HG03108 (cell line): ENCODE measurements around the gene LBP.
"Not testable (repeated sequence)": the region's sequence is repeated elsewhere in the genome, so short reads cannot be mapped to it uniquely, and the experiment has no call there.

ENCODE experiments used
- ATAC-seq: cut with Tn5 transposase; IDR thresholded peaks from one replicate; pipeline ENCODE4 v1.9.1; 2021; ENCODE audit warnings: moderate library complexity; ENCODE audit not compliant: unreplicated experiment

LBP gene, protein sequence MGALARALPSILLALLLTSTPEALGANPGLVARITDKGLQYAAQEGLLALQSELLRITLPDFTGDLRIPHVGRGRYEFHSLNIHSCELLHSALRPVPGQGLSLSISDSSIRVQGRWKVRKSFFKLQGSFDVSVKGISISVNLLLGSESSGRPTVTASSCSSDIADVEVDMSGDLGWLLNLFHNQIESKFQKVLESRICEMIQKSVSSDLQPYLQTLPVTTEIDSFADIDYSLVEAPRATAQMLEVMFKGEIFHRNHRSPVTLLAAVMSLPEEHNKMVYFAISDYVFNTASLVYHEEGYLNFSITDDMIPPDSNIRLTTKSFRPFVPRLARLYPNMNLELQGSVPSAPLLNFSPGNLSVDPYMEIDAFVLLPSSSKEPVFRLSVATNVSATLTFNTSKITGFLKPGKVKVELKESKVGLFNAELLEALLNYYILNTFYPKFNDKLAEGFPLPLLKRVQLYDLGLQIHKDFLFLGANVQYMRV

DNA sequence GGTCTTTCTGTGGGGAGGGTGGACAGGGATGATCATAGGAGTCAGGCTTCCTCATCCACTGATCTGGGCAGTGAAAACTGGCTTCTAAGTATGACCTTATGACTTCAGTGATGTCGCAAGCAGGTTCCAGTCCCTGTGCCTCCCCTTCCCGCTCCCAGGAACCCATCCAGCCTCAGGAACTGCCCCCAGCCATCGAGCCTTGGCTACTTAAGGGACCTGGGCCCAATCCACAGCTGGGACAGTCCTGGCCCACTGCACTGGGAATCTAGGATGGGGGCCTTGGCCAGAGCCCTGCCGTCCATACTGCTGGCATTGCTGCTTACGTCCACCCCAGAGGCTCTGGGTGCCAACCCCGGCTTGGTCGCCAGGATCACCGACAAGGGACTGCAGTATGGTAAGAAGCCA is at the start of gene LBP:
LBP (plus strand) TSS at position 236 of the 405 bp plus-strand sequence; CDS start at position 271, 35 bp downstream.
- ATAC-seq: no peak

- no peak for ATAC-seq
These were observed 48.2 kb upstream of the LBP start for GRCh38 chr20:38297916-38298674.

DNA sequence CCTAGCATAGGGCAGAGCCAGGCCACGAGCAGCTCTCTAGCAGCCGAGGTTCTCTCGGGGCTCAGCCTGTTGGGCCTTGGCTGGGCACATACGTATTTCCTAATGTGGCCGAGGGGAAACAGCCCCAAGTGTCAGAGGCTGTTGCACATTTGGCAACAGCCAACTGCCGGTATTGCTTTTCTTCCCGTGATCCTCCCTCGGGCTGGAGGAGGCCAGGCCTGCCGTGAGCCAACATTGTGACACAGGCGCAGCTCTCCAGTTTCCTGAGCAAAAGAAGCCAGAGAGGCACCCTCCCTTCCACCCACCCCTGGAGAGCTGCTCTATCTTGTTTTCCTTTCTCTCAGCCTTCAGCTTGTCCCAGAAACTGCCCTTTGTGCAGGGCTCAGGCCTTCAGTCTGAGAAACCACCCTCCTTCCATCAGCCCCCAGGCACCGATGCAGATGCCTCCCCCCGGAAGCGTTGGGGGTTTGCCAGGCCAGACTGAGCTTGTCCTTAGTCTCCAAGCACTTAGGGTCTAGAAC is 47.5 kb upstream of the LBP start:
- no peak for ATAC-seq

- ATAC-seq: no peak
These were observed 46.3 kb upstream of the LBP start for GRCh38 chr20:38299963-38300362.

GRCh38 chr20:38300438-38300837 is 45.8 kb upstream of the LBP start:
- ATAC-seq: no peak

- ATAC-seq: no peak
These were observed 45.0 kb upstream of the LBP start for GRCh38 chr20:38301309-38301708.

GRCh38 chr20:38302786-38303185 is 43.5 kb upstream of the LBP start:
- no peak for ATAC-seq

GRCh38 chr20:38303908-38304379 is 42.3 kb upstream of the LBP start, which contains the start of gene BPI:
BPI (plus strand) TSS chr20:38304156; CDS start chr20:38304224, 68 bp downstream.
- ATAC-seq: no peak

GRCh38 chr20:38304845-38305447 is 41.3 kb upstream of the LBP start:
- ATAC-seq: no peak

- no peak for ATAC-seq
These were observed 40.7 kb upstream of the LBP start for GRCh38 chr20:38305541-38305940.

DNA sequence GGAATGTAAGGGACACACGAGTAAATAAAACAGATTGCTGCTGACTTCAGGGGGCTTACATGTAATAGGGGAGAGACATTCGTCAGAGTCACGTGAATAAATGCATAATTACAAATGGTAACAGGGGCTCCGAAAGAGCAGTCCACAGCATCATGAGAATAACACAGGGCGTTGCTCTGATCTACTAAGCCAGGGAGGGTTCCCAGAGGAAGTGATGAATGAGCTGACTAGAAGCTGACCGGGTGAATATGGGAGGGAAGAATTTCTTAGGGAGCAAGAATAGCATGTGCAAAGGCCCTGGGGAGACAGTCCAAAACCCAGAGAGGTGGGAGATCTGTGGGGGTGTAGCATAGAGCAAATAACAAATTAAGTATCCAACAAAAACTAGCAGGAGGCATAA is 39.9 kb upstream of the LBP start:
- ATAC-seq: no peak

GRCh38 chr20:38307371-38308046 is 38.8 kb upstream of the LBP start:
- ATAC-seq: no peak

GRCh38 chr20:38308047-38308438 is 38.2 kb upstream of the LBP start:
- ATAC-seq: no peak

DNA sequence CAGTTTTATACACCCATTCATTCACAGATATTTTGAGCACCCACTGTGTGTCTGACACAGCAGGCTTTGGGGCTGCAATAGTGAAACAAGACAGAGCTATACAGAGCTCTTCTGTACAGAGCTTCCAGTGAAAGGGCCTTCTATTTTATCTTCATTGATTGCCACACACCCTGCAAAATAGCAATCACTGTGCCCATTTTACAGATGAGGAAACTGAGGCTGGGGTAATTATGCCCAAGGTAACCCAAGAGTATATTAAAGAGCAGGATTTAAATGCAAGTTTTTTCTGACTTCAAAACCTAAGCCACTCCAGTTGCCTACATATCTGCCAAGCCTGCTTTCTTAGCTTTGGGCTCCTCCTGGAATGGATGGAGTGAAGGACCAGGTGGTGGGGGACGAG is 37.8 kb upstream of the LBP start:
- ATAC-seq: no peak

DNA sequence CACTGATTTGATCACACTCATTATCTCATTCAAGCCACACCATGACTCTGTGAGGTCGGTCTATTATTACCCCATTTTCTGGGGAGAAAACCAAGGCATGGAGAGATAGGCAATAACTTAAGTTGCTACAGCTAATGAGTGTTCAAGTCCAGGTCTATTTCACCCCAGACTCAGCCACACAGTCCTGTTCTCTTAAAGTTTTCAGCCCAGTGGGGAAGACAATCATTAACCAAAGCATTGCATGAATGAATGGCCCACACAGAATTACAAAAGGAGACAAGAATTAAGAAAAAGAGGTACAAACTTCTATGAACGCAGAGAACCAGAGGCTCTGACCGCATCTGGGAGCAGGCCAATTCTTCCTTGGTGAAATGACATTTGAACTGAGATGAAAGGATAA is 35.2 kb upstream of the LBP start:
- no peak for ATAC-seq

DNA sequence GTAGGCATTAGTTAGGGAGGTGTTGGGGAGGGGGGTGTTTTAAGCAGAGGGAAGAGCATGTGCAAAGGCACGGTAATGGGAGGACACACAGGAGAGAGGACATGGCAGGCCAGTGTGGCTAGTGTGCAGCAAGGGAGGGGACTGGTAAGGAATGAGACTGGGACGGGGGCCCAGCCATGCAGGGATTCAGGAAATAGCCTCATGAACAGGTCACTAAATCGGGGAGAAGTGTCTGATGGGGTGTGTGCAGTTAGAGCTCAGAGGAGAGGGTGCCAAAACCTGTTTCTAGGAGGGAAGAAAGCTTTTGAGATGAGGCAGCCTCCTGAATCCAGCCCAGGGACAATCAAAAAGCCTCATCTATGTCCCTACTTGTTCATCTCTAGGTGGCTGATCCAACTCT is 34.8 kb upstream of the LBP start:
- ATAC-seq: no peak

- no peak for ATAC-seq
These were observed 32.6 kb upstream of the LBP start for GRCh38 chr20:38313676-38314075.

DNA sequence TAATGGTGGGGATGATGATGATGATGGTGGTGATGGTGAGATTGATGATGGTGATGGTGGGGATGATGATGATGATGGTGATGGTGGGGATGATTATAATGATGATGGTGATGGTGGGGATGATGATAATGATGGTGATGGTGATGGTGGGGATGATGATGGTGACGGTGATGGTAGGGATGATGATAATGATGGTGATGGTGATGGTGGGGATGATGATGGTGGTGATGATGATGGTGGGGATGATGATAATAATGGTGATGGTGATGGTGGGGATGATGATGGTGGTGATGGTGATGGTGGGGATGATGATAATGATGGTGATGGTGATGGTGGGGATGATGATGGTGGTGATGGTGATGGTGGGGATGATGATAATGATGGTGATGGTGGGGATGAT is 31.9 kb upstream of the LBP start:
- ATAC-seq: not testable (repeated sequence)

- ATAC-seq: no peak
These were observed 30.9 kb upstream of the LBP start for GRCh38 chr20:38315290-38315966.

GRCh38 chr20:38316341-38316740 is 29.9 kb upstream of the LBP start:
- no peak for ATAC-seq
